Lower lobe of right lung (tissue), 2 donors: ENCODE results near the gene NRG2. TPM values are rescaled to one million over a fixed set of nuclear protein-coding genes. Genes with fewer than 3 reads are reported as not detected.

Experiments used
- ATAC-seq, 2 donors: fragments of 200-7000 bp; cut with Tn5 transposase; one replicate each; pipeline ENCODE4 v1.9.1; 2020 to 2022; ENCODE audit warnings: mild to moderate bottlenecking in 2 of 2, moderate library complexity in 2 of 2
- DNase-seq: peaks from one replicate; pipeline ENCODE4 v3.0.0-alpha.2; 2020
- H3K27ac ChIP-seq: fragments of 200-600 bp; one replicate; pipeline ENCODE4 v1.8.0; 2022
- H3K27me3 ChIP-seq: fragments of 200-600 bp; one replicate; pipeline ENCODE4 v1.8.0; 2022; ENCODE audit warnings: low read depth
- H3K36me3 ChIP-seq: fragments of 200-600 bp; one replicate; pipeline ENCODE4 v1.8.0; 2022; ENCODE audit warnings: mild to moderate bottlenecking
- H3K4me1 ChIP-seq: fragments of 200-600 bp; one replicate; pipeline ENCODE4 v1.8.0; 2022
- H3K4me3 ChIP-seq: fragments of 200-600 bp; one replicate; pipeline ENCODE4 v1.8.0; 2022; ENCODE audit warnings: mild to moderate bottlenecking
- H3K9me3 ChIP-seq: fragments of 200-600 bp; one replicate; pipeline ENCODE4 v1.8.0; 2022
- CTCF ChIP-seq: fragments of 200-600 bp; IDR thresholded peaks from one replicate; pipeline ENCODE4 v1.8.0; 2022; ENCODE audit warnings: antibody characterized with exemption, mild to moderate bottlenecking
- intact Hi-C: fragments of 100-400 bp; cut with DNase I; formaldehyde crosslinking; loops from one replicate; pipeline ENCODE4 v1.11.0; 2022
- total RNA-seq: library from RNA; stranded (reverse); fragmentation: NEBNext Ultra II Directional; extraction: Animal tissue kit (Norgen Biotek cat#: 25700); gene quantifications from one replicate; pipeline ENCODE4 v1.2.1, GENCODE V29; 2021
- donor health status: DM: no; HTN: yes; CAD: no; lungs with severe emphysema.

NRG2 gene
- total RNA-seq, 1 donor from 2014 or later = 1.6 TPM

- Histone ChIP-seq H3K27ac (no peak overlapping the region), H3K4me1 (peaks cover 19% of the 10 kb centered on the region), H3K27me3 (peaks cover 45% of the 10 kb centered on the region), H3K4me3 (no peak overlapping the region), H3K9me3 (no peaks in the 10 kb centered on the region), H3K36me3 (no peaks in the 10 kb centered on the region)
- intact Hi-C loops = no loop called here
- ATAC-seq = no peak
- no peak for TF ChIP-seq CTCF
- DNase-seq = no peak
Measured at GRCh38 chr5:139797335-139797734, 245.8 kb downstream of the NRG2 start.

Other genes starting within 250 kb of the NRG2 start
- not detected for gene PSD2, start 247.5 kb downstream of the NRG2 start, total RNA-seq
- 32.4 TPM for gene PURA, start 70.8 kb upstream of the NRG2 start, total RNA-seq
- 17.7 TPM for gene IGIP, start 82.6 kb upstream of the NRG2 start, total RNA-seq
- gene CYSTM1, start 131.9 kb upstream of the NRG2 start, total RNA-seq = 80.4 TPM